Inferior parietal cortex (tissue), 1 donor: Measurements from ENCODE around the gene PCBP4.

Experiments
- DNase-seq: peaks from one replicate; pipeline ENCODE4 v3.0.0-alpha.2; 2016; ENCODE audit errors: extremely low spot score

Gene PCBP4

GRCh38 chr3:51967384-51968169 lies at the start of gene PCBP4:
PCBP4 (minus strand) TSS chr3:51967454; CDS start chr3:51961240, 6,214 bp downstream.
- peak; percentile 67 for DNase-seq

- no peak for DNase-seq
Measured at GRCh38 chr3:52015438-52016228, 48.4 kb upstream of the PCBP4 start.

- no peak for DNase-seq
Measured at GRCh38 chr3:52014613-52015012, 47.4 kb upstream of the PCBP4 start.

DNA sequence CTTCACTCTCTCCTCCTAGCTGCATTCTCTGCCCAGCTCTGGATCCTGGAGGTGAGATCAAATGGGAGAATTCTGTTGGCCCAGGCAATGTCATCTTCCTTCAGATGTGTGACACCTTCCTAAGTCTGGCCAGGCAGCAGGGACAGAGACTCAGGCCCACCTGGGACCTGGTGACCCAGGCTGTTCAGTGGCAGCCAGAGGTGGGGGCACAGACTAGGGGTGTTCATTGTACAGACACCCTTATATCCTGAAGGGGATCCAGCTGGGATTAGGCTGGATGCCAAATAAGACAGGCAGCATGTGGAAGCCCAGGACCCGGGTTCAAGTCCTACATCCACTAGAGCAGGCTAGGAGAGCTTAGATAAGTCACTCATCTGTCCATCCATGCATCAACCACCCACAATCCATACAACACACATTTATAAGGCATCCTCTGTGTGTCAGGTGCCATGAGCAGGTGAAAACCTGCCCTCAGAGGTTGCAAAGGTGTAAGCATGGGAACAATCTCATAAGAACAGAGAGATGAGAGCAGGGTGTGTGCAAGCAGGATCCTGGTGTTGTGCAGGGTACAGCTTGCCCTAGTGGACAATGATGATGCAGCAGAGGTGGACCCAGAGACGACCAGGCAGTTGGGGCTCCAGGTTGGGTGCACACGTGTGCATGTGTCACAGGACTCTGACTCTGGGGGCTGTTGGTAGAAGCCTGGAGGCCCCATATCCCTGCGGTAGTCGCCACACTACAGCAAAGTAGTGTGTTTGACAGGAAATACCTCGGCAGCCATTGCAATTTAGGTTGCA lies 46.7 kb upstream of the PCBP4 start:
- no peak for DNase-seq

GRCh38 chr3:52012699-52013098 lies 45.4 kb upstream of the PCBP4 start:
- no peak for DNase-seq

DNA sequence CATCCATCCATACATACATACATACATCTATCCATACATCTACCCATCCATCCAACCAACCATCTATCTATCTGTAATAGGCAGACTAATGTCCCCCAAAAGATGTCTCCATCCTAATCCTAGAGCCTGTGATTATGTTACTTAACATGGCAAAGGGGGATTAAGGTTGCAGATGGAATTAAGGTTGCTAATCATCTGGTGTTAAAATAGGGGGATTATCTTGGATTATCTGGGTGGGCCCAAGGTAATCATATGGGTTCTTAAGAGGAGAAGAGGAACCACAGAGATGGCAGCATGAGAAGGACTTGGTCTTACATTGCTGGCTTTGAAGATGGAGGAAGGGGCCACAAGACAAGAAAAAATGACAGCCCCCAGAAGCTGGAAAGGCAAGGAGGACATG lies 43.2 kb upstream of the PCBP4 start:
- DNase-seq, result no peak

GRCh38 chr3:52007291-52007690 lies 40.0 kb upstream of the PCBP4 start:
- DNase-seq, result no peak

DNA sequence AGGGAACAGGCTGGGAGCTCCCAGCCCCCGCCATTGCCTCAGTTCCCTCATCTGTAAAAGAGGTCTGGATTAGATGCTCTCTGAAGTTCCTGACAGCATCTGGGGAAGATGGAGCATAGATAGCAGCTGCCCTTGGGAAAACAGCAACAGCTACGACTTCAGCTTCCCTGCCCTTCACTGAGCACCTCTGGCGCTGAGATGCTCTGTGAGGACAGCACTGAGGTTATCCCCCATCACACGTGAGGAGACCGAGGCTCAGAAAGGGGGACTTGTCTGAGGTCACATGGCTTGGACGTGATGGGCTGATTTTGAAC lies 39.5 kb upstream of the PCBP4 start:
- no peak for DNase-seq

- no peak for DNase-seq
Measured at GRCh38 chr3:52006017-52006819, 39.0 kb upstream of the PCBP4 start.

- no peak for DNase-seq
Measured at GRCh38 chr3:52005571-52005986, 38.3 kb upstream of the PCBP4 start.

DNA sequence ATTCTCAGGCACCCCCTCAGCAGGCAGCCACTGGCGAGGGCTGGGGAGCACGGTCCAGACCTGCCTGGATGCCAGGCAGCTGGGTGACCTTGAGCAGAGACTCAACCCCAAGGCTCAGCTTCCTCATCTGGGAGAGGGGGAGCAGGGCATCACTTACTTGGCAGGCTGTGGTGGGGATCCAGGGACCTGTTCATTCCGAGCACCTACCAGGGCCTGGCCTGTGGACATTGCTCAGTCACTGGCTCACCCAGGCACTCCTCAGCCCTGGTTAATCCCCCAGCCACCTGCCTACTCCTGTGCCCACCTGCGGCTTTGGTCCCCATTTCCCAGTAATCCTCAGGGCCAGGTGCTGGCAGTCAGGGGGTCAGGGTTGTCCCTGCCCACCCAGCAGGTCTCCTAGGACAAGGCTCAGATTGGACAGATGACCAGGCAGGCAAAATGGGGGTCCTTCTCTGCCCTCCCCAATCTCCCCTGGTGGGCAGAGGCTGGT lies 37.7 kb upstream of the PCBP4 start:
- DNase-seq, result no peak

DNA sequence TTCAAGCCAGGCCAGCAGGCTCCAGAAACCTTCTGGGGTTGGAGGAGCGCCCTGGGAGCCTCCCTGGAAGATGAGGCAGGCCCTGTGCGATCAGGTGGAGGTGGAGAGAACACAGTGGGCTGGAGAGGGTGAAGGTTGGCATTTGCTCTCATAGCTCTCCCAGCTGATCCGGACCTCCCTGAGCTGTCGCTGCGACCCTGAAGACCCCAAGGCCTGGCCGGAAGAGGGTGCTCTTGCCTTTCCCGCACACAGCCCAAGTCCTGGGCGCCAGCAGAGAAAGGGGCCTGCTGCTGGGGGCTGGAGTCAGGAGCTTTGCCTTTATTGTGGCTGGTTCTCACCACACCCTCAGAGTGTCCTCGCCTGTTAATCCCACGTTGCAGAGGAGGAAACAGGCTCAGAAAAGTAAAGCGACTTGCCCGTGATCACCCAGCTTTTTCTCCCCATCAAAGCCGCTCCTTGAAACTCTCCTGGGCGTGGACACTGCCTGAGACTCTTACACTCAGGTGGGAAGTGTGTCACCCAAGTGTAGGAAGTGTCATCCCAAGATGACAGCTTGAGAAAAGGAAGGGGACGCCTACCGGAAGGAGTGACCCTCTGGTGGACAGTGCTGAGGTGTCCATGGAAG lies 37.0 kb upstream of the PCBP4 start:
- DNase-seq, result peak; percentile 73

- DNase-seq, result no peak
Measured at GRCh38 chr3:52002748-52003147, 35.5 kb upstream of the PCBP4 start.

DNA sequence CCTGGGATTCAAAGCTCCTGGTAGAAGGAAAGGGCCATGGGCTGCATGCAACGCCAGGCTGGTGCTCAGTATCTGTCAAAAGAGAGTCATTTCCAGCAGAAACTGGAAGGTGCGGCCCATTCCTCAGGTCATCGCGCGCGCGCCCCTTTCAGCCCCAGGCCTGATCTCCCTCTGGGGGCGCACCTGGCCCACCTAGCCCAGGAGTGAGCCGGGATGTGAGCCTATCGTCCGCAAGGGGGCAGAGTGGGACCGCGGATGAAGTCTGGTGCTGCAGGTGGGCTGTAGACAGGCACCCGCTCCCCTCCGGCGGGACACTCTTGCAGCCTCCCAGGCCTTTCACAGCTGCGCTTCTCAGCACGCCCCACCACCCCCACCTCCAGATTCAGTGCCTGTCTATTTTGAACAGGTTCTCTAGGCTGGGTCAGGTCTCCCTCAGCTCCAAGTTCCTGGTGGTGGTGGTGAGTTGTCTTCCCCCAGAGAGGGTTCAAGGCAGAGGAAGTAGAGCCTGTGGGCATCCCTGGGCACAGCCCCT lies 34.3 kb upstream of the PCBP4 start:
- DNase-seq, result peak; percentile 79

- no peak for DNase-seq
Measured at GRCh38 chr3:51999846-52000245, 32.6 kb upstream of the PCBP4 start.

DNA sequence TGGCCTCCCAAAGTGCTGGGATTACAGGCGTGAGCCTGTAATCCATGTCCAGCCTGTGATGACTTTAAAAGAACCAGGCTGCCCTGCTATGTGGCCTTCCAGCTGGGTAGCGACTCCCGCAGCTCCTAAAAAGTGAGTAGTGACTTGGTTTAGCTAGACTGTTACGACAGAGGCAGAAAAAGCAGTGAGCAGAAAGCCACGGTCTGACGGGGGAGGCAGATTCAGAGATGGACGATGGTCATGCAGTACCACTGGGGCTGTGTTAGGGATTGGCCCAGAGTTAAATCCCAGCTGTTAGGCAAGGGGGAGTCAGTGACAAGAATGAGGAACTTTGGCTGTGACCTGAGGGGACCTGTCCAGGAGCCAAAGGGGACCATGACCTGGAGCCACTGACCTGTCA lies 31.5 kb upstream of the PCBP4 start:
- no peak for DNase-seq

- no peak for DNase-seq
Measured at GRCh38 chr3:51997935-51998596, 30.8 kb upstream of the PCBP4 start.

DNA sequence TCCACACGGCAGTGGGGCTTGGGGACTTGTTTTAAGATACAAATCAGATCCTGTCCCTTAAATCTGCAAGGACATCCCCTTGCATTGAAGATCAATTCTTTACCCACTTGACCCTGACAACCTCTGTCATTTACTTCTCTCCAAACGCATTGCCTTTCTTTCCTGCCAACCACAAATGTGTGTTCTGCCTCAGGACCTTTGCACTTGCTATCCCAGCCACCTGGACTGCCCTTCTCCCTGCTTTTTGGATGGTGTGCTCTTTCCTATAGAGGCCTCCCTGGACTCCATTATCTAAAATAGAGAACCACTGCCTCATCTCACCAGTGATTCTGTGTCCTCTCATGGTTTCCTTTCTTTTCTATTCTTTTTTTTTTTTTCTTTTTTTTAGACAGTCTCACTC lies 29.9 kb upstream of the PCBP4 start:
- no peak for DNase-seq

DNA sequence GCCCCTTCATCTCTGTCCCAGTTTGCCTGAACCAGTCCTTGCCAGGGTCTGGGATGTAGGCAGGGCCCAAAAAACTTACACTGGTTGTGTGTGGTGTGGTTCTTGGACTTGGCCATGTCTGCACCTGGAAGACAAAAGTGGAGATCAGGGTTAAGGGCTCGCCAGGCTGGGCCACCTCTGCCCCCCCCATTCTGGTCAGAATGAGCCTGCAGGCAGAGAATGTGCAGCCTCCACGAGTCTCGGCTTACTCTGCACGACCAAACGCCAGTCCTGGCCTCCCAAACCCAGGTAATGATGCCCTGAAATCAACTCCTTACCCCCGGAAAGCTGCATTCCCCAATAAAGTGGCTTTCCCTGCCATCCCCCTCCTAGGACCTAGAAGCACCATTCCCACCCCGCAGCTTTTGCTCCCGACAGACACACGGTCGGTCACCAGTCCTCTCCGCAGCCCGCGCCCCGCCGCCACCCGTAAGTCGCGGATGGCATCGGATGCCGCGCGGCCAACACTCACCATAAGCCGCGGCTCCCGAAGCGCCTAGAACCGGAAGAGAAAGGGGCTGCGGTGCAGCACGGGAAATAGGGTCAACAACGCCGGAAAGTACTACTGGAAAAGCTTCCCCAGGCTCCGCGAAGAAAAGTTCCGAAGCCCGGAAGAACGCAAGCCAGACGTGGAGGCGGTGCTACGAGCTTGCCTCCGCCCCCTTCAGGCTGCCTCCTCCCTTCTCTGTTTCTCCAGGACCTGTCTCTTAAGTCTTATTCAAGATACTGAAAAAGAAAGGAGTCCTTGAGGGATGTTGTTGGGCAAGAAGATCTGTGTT lies 28.3 kb upstream of the PCBP4 start, which contains the start of gene RPL29:
Gene RPL29, minus strand, starts transcription at position 550 of the 818 bp plus-strand sequence. Its CDS starts 434 bp downstream, at position 116.
- peak; percentile 95 for DNase-seq
